Measurements from ENCODE around the gene DNAJA3.

GRCh38 chr16:4387781-4388180, 37.9 kb upstream of the DNAJA3 start:
- no peak for TF ChIP-seq CTCF (IDR thresholded peaks at IDR 0.05; ENCODE audit: insufficient read depth, low read depth, low read length)
- TF ChIP-seq EZH2 (IDR thresholded peaks at IDR 0.05; ENCODE audit: insufficient read depth, low read length) = no peak
